Kidney (tissue), 14 donors: ENCODE results near the gene MAP3K1. TPM values are rescaled to one million over a fixed set of nuclear protein-coding genes. Genes with fewer than 3 reads are reported as not detected.

ENCODE experiments used
- DNase-seq, 5 donors: peaks; one replicate each; pipeline ENCODE4 v3.0.0-alpha.2; 2013 to 2020
- FAIRE-seq: peaks from 2 replicates; lab custom pipeline; 2012; peaks lifted over from hg19 to GRCh38; lab: Jason Lieb, UNC
- H3K27ac ChIP-seq, 2 donors: one replicate each; pipeline ENCODE4 v1.7.0; 2013; ENCODE audit warnings: low read depth in 2 of 2, low read length in 2 of 2, inconsistent platforms in 1 of 2
- H3K27me3 ChIP-seq: one replicate; pipeline ENCODE4 v1.7.1; 2013; ENCODE audit warnings: low read length, inconsistent platforms; ENCODE audit not compliant: control insufficient read depth, insufficient read depth
- H3K36me3 ChIP-seq, 3 donors: one replicate each; pipeline versions ENCODE4 v1.7.0 to v1.7.1; 2013; ENCODE audit warnings: low read length in 3 of 3, control low read depth in 1 of 3, inconsistent platforms in 1 of 3; ENCODE audit not compliant: insufficient read depth in 3 of 3, control insufficient read depth in 2 of 3
- H3K4me1 ChIP-seq, 3 donors: one replicate each; pipeline versions ENCODE4 v1.7.0 to v1.7.1; 2013; ENCODE audit warnings: low read length in 3 of 3, inconsistent platforms in 1 of 3, low read depth in 1 of 3; ENCODE audit not compliant: control insufficient read depth in 2 of 3, insufficient read depth in 2 of 3
- H3K4me3 ChIP-seq, 3 donors: one replicate each; pipeline versions ENCODE4 v1.7.0 to v1.8.1; 2013; ENCODE audit warnings: low read length in 3 of 3, control low read depth in 1 of 3, inconsistent platforms in 1 of 3
- H3K9ac ChIP-seq, 3 donors: one replicate each; pipeline versions ENCODE4 v1.7.0 to v1.7.1; 2013; ENCODE audit warnings: low read length in 3 of 3, control low read depth in 1 of 3, inconsistent platforms in 1 of 3
- H3K9me3 ChIP-seq, 3 donors: one replicate each; pipeline versions ENCODE4 v1.7.0 to v1.7.1; 2013; ENCODE audit warnings: low read length in 3 of 3, control low read depth in 1 of 3, inconsistent platforms in 1 of 3; ENCODE audit not compliant: control insufficient read depth in 2 of 3, insufficient read depth in 1 of 3
- CTCF ChIP-seq: IDR thresholded peaks from 3 replicates; pipeline ENCODE4 v1.5.1; 2012; ENCODE audit warnings: mild to moderate bottlenecking, moderate library complexity, borderline replicate concordance; ENCODE audit not compliant: insufficient read depth; ENCODE audit errors: extremely low read depth
- intact Hi-C: fragments of 100-400 bp; cut with DNase I; formaldehyde crosslinking; loops from one replicate; pipeline ENCODE4 v1.11.1; 2022
- polyA plus RNA-seq: library from polyadenylated mRNA; stranded (reverse); fragments of 350-450 nt; fragmentation: Illumina TruSeq; extraction: RNeasy Lipid Tissue Mini Kit (QIAGEN cat#74804); gene quantifications from one replicate; pipeline ENCODE4 v1.2.3, GENCODE V29; 2014; ENCODE audit warnings: low read depth, low replicate concordance; ENCODE audit not compliant: insufficient read depth
- total RNA-seq: library from RNA; stranded (reverse); fragmentation: NEBNext Ultra II Directional; extraction: Animal tissue kit (Norgen Biotek cat#: 25700); gene quantifications from one replicate; pipeline ENCODE4 v1.2.1, GENCODE V29; 2021
- donor health status: control.
- donor health status: control.
- donor health status: control.
- donor health status: control.
- donor health status: control.
- donor health status: DM: yes; HTN: yes; CAD: no.
- donor health status: Normal renal cell carcinoma (clear cell type).

MAP3K1 gene
- total and polyA plus RNA-seq, 2 donors from 2014 or later = 8.1 to 64.0 TPM

GRCh38 chr5:56910210-56910965 is 95.0 kb downstream of the MAP3K1 start:
- FAIRE-seq (no peak), DNase-seq (peak in 2 of 5 donors; percentile 57 to 82)
- no peaks in the 10 kb centered on the region for H3K27me3 ChIP-seq
- peak overlapping the region; percentile 57 to 90 (median 77) for H3K9ac ChIP-seq
- H3K27ac ChIP-seq = peak overlapping the region; percentile 59 to 95
- no peaks in the 10 kb centered on the region for H3K9me3 ChIP-seq
- intact Hi-C loops = no loop called here
- no peak for TF ChIP-seq CTCF
- H3K4me1 ChIP-seq = peaks cover 0 to 5% (median 0%) of the 10 kb centered on the region in 3 donors
- peak overlapping the region; percentile 80 to 94 (median 93) for H3K4me3 ChIP-seq
- no peaks in the 10 kb centered on the region for H3K36me3 ChIP-seq

- Histone ChIP-seq H3K36me3 (peaks cover 0 to 2% (median 0%) of the 10 kb centered on the region in 3 donors), H3K27ac (no peak overlapping the region), H3K9ac (no peak overlapping the region), H3K4me3 (no peak overlapping the region), H3K27me3 (no peaks in the 10 kb centered on the region), H3K4me1 (peaks cover 0 to 5% (median 0%) of the 10 kb centered on the region in 3 donors), H3K9me3 (no peaks in the 10 kb centered on the region)
- DNase-seq (no peak), FAIRE-seq (no peak)
- intact Hi-C loops = no loop called here
- TF ChIP-seq CTCF = no peak
Observed at GRCh38 chr5:56913766-56914165, 98.4 kb downstream of the MAP3K1 start.

- intact Hi-C loops = no loop called here
- Histone ChIP-seq H3K4me3 (no peak overlapping the region), H3K9me3 (no peaks in the 10 kb centered on the region), H3K27me3 (no peaks in the 10 kb centered on the region), H3K36me3 (peaks cover 0 to 2% (median 0%) of the 10 kb centered on the region in 3 donors), H3K9ac (no peak overlapping the region), H3K4me1 (peaks cover 0 to 5% (median 0%) of the 10 kb centered on the region in 3 donors), H3K27ac (no peak overlapping the region)
- FAIRE-seq (no peak), DNase-seq (no peak)
- TF ChIP-seq CTCF = no peak
Observed at GRCh38 chr5:56914678-56915077, 99.3 kb downstream of the MAP3K1 start.
